Fibroblast of the aortic adventitia (primary cell): ENCODE measurements around the gene NCBP1. TPM values are rescaled to one million over a fixed set of nuclear protein-coding genes. Genes with fewer than 3 reads are reported as not detected.
A peak's percentile ranks its signal among the peaks of the same experiment; 100 is the strongest.

Experiments used
- DNase-seq: peaks from one replicate; pipeline ENCODE4 v3.0.0-alpha.2; 2010; ENCODE audit warnings: low read depth
- H3K4me3 ChIP-seq: 2 replicates; pipeline ENCODE4 v1.5.1; 2011; ENCODE audit warnings: low read depth, mild to moderate bottlenecking, control low read depth, low read length, moderate library complexity
- total RNA-seq: library from RNA; depleted of rRNA; stranded (reverse); fragments of >200 nt; gene quantifications from 2 replicates; pipeline ENCODE4 v1.2.3, GENCODE V29; 2012; ENCODE audit warnings: low replicate concordance
- TF ChIP-seq, protein P1 (sequence below): IDR thresholded peaks from 2 replicates; pipeline ENCODE4 v1.5.1; 2011; ENCODE audit warnings: mild to moderate bottlenecking, low read length, control low read depth, inconsistent platforms; ENCODE audit not compliant: insufficient read depth

The NCBP1 gene
- total RNA-seq, 1 donor = 43.3 TPM

DNA sequence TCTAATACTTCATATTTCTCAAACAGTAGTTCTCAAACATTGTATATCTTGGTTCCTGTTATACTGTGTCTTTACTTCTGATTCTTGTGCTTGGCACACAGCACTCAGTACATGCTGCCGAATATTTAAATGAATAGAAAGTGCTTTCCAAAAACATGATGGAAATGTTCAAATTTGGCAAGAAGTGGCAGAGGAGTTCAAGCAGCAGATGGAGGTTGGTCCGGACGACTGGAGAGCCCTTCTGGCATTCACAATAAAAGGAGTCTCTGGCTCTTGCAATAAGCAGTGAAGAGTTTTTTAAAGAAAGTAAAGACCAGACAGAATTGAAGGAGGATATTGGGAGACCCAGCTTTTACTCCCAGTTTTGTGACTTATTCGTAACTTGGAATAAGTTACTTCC is 36.7 kb upstream of the NCBP1 start:
- TF ChIP-seq, protein P1, sequence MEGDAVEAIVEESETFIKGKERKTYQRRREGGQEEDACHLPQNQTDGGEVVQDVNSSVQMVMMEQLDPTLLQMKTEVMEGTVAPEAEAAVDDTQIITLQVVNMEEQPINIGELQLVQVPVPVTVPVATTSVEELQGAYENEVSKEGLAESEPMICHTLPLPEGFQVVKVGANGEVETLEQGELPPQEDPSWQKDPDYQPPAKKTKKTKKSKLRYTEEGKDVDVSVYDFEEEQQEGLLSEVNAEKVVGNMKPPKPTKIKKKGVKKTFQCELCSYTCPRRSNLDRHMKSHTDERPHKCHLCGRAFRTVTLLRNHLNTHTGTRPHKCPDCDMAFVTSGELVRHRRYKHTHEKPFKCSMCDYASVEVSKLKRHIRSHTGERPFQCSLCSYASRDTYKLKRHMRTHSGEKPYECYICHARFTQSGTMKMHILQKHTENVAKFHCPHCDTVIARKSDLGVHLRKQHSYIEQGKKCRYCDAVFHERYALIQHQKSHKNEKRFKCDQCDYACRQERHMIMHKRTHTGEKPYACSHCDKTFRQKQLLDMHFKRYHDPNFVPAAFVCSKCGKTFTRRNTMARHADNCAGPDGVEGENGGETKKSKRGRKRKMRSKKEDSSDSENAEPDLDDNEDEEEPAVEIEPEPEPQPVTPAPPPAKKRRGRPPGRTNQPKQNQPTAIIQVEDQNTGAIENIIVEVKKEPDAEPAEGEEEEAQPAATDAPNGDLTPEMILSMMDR = no peak
- DNase-seq = no peak
- H3K4me3 ChIP-seq = no peak overlapping the region

DNA sequence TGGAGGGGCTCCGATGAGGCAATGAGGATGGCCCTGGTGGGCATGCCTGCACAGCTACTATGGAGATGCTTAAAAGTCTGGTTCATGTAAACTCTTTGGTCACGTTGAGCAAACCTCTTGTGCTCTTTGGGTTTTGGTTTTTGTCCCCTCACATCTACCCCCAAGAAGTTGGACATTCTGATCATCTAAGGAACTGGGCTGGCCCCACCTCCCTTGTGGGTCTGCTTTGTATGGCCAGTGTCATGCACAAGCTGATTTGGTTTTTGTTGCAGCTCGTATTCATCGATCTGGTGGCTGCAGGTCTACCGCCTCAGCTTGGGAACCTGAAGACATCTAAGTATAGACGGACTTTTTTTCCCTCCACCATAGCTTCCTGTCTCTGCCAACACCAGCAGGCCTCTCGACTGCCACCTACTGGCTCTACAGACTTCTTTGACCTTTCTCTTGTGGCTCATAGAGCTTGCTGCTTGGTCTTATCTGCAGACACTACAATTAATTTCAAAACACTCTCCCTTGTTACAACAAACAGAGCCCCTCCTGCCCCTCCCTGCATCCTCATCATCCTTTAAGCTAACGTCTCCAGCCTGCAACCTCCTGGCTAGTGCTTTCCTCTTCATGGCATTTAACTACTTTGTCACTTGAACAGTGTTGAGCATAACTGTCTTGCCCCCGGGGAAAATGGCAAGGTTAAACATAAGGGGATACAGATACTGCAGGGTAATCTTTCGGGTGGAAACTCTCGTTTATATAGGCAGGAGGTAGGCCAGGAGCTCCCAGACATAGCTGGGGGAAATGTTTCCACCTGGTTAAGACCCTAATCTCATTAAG is 34.9 kb upstream of the NCBP1 start:
- TF ChIP-seq, protein P1 = peak; percentile 96
- no peak overlapping the region for H3K4me3 ChIP-seq
- peak; percentile 88 for DNase-seq

DNA sequence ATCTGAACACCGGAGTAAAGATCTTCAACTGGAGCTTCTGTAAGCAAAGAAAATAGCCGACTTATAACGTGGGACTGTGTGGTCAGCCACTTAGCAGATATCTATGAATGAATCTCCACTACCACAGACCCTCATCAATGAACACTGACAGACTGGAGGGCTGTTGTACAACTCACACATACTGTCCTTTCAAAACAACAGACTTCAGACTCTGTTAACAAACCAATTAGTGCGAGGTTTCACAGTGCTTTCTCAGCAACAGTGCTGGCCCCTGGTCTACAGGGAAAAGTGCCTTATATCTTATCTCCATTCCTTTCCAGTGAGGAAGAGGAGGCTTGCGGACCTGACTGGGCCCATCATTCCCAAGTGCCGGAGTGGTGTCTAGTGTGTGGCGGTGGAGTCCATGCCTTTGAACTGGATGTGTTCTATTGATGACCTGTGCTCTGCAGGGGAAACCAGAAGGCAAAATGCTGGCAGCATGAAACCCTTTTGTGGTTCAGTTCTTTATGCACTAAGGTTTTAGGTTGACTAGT is 34.2 kb upstream of the NCBP1 start:
- TF ChIP-seq, protein P1 = no peak
- DNase-seq = no peak
- no peak overlapping the region for H3K4me3 ChIP-seq

DNA sequence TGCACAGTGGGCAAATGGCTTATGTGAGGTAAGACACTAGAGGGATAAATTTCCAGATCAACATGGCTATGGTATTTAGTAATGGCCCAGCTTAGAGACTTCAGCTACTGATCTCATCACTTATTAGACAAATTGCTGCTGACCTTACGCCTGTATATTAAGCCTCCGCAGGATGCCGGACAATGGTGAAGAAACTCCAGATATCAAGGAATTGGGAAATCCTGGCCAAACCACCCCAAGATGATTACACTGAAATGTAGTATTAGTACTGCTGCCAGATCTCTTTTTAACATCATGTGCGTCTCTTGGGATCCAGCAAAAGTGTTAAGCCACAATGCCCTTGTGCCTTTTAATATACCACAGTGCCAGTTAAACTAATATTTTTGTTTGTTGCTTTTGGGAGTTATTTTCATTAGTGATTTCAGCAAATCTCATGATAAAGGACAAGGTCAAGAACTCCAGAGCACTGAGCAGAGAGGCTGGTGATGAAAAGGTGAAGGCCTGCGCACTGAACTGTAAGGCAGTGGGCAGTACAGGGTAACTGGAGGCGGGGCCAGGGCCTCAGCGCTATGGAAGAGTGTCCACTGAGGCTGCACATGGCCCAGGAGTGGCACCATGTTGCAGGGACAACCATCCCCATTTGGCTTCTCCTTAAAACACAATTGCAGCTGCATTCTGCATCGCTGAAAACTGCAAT is 32.9 kb upstream of the NCBP1 start:
- TF ChIP-seq, protein P1 = no peak
- no peak overlapping the region for H3K4me3 ChIP-seq

DNA sequence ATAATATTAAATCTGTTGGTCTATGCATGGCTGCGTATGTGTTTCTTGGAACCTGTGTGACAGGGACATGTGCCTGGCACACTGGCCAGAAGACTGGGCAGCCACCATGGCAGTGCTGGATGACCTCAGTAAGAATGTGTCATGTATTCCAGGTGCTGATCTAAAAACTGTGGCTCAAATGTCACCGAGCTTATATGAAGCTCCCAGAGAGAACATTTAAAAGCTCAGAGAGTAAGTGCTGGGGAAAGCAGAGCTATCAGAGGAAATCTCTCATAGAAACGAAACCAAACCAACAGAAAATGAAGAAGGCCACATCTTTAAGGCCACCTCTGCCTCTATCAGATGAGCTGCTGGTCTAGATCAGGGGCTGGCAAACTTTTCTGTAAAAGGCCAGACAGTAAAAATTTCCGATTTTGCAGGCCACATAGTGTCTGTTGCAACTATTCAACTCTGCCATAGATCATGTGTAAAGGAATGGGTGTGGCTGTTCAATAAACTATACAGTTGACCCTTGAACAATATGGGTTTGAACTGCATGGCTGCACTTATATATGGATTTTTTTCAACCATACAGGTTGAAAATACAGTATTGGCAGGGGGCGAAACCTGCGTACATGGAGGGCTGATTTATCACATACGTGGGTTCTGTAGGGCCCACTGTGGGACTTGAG is 32.3 kb upstream of the NCBP1 start:
- TF ChIP-seq, protein P1 = no peak
- no peak overlapping the region for H3K4me3 ChIP-seq
- DNase-seq = no peak

More for the DNA sequence above, 32.9 kb upstream of the NCBP1 start:
- DNase-seq = no peak

DNA sequence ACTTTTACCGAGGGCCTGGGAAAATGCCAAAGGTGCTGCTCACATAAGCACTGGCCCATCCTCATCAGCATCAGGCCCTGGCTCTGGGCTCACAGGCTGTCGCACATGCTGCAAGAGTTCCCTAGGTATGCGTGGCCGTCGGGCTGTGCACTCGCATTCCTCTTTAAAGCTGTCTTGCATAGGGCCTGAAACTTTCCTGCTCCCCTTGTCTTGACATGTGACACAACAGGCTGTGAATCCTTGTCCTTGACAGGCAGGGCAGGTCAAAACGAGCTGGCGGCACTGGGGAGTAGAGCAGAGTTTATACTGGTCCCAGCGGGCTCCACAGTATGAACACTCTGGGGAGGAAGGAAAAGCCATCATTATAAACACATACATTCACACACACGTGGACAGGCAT is 31.2 kb upstream of the NCBP1 start:
- no peak overlapping the region for H3K4me3 ChIP-seq
- TF ChIP-seq, protein P1 = no peak
- no peak for DNase-seq
